Stomach (tissue), 4 donors: Measurements from ENCODE around the gene MOB3B.

Source experiments
- EP300 ChIP-seq: sonication (generic); formaldehyde crosslinking; IDR thresholded peaks from one replicate; pipeline ENCODE4 v1.6.1; 2017; ENCODE audit warnings: antibody characterized with exemption
- POLR2A ChIP-seq, 4 donors: fragments of 450-650 bp; IDR thresholded peaks; one replicate each; pipeline ENCODE4 v1.6.1; 2016; ENCODE audit warnings: antibody characterized with exemption in 4 of 4, control low read depth in 2 of 4, mild to moderate bottlenecking in 1 of 4, moderate library complexity in 1 of 4
- POLR2AphosphoS5 ChIP-seq, 3 donors: sonication (generic); formaldehyde crosslinking; IDR thresholded peaks; one replicate each; pipeline ENCODE4 v1.6.1; 2016; ENCODE audit warnings: antibody characterized with exemption in 3 of 3
- TF ChIP-seq, protein P1 (sequence below), 7 experiments: fragments of 450-650 bp in 4 of 7; fragments of 200-600 bp in 3 of 7; sonication (generic) in 3 of 7; IDR thresholded peaks; one replicate each; pipeline ENCODE4 v1.5.1; 2016 to 2019; ENCODE audit warnings: antibody characterized with exemption in 7 of 7, control low read depth in 2 of 7, mild to moderate bottlenecking in 1 of 7

DNA sequence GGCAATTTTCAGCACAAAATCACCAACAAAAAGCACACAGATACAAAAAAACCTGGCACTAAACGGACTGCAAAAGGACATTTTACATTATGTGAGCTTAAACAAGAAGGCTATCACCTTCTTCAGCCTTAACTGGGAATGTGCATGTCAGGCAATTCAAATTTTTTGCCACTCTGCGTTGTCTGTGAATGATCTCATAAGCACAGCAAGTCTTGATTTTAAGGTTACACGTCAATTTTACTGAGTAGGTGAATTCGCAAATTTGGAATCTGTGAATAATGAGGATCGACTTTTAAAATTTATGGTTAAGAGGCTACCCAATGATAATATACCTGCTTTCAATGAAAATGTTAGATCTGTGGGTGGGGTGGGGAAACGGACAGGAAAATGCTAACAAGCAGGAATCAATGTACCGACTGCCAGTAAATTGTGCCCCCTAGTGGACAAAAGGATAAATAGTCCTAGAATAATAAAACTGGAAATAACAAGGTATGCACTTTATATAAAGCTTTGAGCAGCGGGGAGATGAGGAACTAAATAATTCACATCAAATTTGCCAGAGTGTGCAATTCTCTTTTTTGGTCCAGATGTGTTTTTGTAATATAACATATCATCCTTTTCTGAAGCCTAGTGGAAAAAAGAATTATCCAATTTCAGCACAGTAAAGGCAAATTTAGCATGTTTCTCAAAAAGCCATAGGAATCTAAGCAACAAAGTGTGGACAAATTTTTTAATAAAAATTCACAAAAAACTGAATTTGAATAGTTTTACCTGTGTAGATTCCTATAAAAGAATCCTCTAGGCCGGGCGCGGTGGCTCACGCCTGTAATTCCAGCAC, 253.2 kb downstream of the MOB3B start:
- TF ChIP-seq, protein P1, sequence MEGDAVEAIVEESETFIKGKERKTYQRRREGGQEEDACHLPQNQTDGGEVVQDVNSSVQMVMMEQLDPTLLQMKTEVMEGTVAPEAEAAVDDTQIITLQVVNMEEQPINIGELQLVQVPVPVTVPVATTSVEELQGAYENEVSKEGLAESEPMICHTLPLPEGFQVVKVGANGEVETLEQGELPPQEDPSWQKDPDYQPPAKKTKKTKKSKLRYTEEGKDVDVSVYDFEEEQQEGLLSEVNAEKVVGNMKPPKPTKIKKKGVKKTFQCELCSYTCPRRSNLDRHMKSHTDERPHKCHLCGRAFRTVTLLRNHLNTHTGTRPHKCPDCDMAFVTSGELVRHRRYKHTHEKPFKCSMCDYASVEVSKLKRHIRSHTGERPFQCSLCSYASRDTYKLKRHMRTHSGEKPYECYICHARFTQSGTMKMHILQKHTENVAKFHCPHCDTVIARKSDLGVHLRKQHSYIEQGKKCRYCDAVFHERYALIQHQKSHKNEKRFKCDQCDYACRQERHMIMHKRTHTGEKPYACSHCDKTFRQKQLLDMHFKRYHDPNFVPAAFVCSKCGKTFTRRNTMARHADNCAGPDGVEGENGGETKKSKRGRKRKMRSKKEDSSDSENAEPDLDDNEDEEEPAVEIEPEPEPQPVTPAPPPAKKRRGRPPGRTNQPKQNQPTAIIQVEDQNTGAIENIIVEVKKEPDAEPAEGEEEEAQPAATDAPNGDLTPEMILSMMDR (IDR thresholded peaks at IDR 0.05), result peak in 5 of 7 experiments; percentile 16 to 90 (median 64)
- TF ChIP-seq POLR2A (IDR thresholded peaks at IDR 0.05), result no peak
- TF ChIP-seq POLR2AphosphoS5 (IDR thresholded peaks at IDR 0.05), result no peak
- TF ChIP-seq EP300, result no peak
